Left cardiac atrium (tissue), 4 donors: ENCODE results near the gene TCERG1. TPM values are rescaled to one million over a fixed set of nuclear protein-coding genes. Genes with fewer than 3 reads are reported as not detected.

Source experiments
- ATAC-seq, 2 donors: fragments of 200-7000 bp; cut with Tn5 transposase; one replicate each; pipeline ENCODE4 v1.9.1; 2020; ENCODE audit warnings: mild to moderate bottlenecking in 2 of 2, moderate library complexity in 2 of 2
- DNase-seq: peaks from one replicate; pipeline ENCODE4 v3.0.0-alpha.2; 2020
- intact Hi-C, 2 donors: fragments of 100-400 bp; cut with DNase I; formaldehyde crosslinking; loops; one replicate each; pipeline versions ENCODE4 v1.14.1 to v1.15.1; 2022 to 2023
- total RNA-seq, 2 donors: library from RNA; stranded (reverse); fragmentation: NEBNext Ultra II Directional; extraction: Animal tissue kit (Norgen Biotek cat#: 25700); gene quantifications; one replicate each; pipeline ENCODE4 v1.2.1, GENCODE V29; 2021
- donor health status: DM: no; HTN: yes; CAD: no.
- donor health status: DM: no; HTN: yes; CAD: no; lungs with severe emphysema.
- donor health status: DM: yes; HTN: yes; CAD: no.
- donor health status: Dilated cardiomyopathy.

TCERG1 gene
- total RNA-seq, 2 donors from 2014 or later, result 16.7 to 33.5 TPM

GRCh38 chr5:146448783-146449519, 1.8 kb downstream of the TCERG1 start:
- no peak for DNase-seq
- intact Hi-C loops, result no loop called here
- no peak for ATAC-seq

DNA sequence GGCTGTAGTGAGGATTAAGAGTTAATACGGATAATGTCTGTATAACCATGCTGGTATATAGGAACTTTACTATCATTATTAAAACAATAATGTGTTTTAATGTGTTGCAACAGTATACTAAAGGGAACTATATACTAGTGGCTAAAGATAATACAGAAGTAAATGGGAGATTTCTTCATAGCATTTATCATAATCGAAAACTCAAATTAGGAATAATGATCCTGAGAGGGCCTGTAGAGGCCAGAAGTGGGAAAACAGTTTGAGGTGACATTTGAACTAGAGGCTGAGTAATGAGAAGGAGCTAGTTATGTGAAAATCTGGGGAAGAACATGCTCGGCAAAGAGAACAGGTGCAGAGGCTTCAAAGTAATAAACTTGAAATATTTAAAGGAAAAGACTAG, 2.9 kb downstream of the TCERG1 start:
- intact Hi-C loops, result no loop called here
- DNase-seq (no peak), ATAC-seq (no peak)

- DNase-seq (no peak), ATAC-seq (no peak)
- intact Hi-C loops, result no loop called here
Measured at GRCh38 chr5:146451411-146451810, 4.3 kb downstream of the TCERG1 start.

DNA sequence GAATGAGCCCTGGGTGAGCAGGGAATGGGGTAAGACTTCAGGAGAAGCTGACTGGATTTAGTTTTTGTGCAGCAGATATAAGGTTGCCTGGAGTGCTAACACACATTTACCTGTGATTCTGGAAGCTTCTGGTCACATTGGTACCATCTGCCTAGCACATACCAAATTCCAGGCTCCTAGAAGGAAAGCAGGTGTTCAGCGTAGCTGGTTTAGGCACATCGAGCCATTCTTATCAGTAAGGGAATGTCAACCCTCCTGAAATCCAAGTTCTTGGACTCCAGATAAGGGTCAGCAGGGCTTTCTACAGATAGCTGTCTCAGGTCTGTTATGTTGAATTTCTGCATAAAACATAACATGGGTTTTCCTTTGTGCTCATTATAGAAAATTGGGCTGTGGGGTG, 10.3 kb downstream of the TCERG1 start:
- DNase-seq, result no peak
- intact Hi-C loops, result no loop called here
- ATAC-seq, result no peak

- DNase-seq (no peak), ATAC-seq (no peak)
Measured at GRCh38 chr5:146458894-146459293, 11.8 kb downstream of the TCERG1 start.

DNA sequence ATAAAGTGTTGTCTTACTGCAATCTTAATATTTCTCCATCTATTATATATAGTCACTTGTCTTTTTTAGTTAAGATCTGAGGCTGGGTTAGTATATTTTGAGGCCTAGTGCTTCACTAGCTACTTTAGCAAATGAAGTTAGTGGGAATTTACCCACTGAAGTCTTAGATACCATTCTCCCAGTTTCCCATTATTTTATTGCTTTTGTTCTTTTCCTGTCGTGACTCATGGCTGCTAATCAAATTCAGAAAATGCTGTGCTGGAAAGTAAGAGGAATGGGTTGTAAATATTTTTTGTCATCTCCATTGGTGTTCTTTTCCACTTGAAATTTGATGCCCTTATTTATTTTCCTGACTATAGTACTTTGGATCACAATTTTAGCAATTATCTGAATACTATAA, 14.2 kb downstream of the TCERG1 start:
- intact Hi-C loops, result no loop called here
- no peak for ATAC-seq

More at GRCh38 chr5:146458894-146459293, 11.8 kb downstream of the TCERG1 start:
- intact Hi-C loops, result no loop called here

GRCh38 chr5:146463446-146463845, 16.3 kb downstream of the TCERG1 start:
- intact Hi-C loops, result no loop called here
- ATAC-seq (no peak), DNase-seq (no peak)

More for the DNA sequence above, 14.2 kb downstream of the TCERG1 start:
- no peak for DNase-seq

GRCh38 chr5:146466521-146467349, 19.6 kb downstream of the TCERG1 start:
- DNase-seq (no peak), ATAC-seq (no peak)
- intact Hi-C loops, result loop anchor here in 1 of 2 donors (5.0 kb wide), 1 partner anchor 501 kb away; no protein-coding TSS in a partner anchor

- intact Hi-C loops, result loop anchor here in 1 of 2 donors (5.0 kb wide), 1 partner anchor 500 kb away; no protein-coding TSS in a partner anchor
- DNase-seq, result no peak
Measured at GRCh38 chr5:146467760-146468159, 20.6 kb downstream of the TCERG1 start.

DNA sequence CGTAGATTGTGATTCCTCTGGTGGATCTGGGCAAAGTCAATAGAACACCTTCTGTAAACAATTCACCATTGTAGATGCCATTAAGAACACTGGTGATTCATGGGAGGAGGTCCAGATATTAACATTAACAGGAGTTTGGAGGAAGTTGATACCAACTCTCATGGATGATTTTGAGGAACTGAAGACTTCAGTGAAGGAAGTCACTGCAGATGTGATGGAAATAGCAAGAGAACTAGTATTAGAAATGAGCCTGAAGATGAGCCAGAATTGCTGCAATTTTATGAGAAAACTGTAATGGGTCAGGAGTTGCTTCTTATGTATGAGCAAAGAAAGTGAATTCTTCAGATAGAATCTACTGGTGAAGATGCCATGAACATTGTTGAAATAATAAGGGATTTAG, 26.9 kb downstream of the TCERG1 start:
- ATAC-seq (no peak), DNase-seq (no peak)
- intact Hi-C loops, result no loop called here

More at GRCh38 chr5:146467760-146468159, 20.6 kb downstream of the TCERG1 start:
- ATAC-seq, result no peak

DNA sequence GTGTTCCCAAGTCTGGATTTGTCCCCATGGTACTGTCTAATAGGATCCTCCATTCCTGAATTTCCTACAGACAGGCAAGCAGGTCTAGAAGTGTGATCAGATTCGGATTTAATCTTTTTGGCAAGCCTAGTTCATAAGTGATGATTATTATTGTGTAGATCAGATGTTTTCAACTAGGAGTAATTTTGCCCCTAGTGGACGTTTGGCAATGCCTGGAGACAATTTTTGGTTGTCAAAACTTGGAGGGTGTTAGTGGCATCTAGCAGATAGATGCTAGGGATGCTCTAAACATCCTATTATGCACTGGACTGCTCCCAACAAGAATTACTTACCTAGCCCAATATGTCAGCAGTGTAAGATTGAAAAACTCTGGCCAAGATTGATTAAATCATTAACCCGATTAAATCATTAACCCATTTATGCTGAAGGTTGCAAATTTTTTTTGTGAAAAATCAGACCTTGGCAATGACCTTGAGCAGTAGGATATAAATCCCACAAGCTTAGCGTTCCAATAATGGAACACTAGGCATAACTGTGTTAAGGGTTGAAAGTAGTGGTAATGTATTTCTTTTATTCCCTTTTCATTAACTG, 28.2 kb downstream of the TCERG1 start:
- intact Hi-C loops, result no loop called here
- ATAC-seq (no peak), DNase-seq (no peak)

DNA sequence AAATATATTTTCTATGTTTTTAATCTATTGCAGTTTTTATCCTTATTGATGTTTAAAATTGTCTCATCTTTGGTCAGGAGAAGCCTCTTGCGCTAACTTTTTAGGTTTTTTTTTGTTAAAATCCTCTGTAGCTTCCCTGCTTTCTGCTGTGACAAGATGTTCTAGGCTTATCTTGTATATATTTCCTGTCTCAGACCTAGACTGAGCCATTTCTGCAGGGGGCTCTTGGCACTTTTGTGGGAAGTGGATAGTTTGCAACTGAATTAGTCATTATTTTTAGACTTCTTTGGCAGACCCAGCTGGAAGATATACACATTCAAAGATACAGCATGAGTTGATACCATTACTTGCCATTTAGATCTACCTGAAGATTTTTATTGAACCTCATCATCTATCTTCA, 28.8 kb downstream of the TCERG1 start:
- intact Hi-C loops, result no loop called here
- DNase-seq (no peak), ATAC-seq (no peak)

- intact Hi-C loops, result no loop called here
- ATAC-seq (no peak), DNase-seq (no peak)
Measured at GRCh38 chr5:146482775-146483174, 35.6 kb downstream of the TCERG1 start.

GRCh38 chr5:146484714-146485391, 37.7 kb downstream of the TCERG1 start:
- ATAC-seq, result no peak
- no peak for DNase-seq
- intact Hi-C loops, result no loop called here

DNA sequence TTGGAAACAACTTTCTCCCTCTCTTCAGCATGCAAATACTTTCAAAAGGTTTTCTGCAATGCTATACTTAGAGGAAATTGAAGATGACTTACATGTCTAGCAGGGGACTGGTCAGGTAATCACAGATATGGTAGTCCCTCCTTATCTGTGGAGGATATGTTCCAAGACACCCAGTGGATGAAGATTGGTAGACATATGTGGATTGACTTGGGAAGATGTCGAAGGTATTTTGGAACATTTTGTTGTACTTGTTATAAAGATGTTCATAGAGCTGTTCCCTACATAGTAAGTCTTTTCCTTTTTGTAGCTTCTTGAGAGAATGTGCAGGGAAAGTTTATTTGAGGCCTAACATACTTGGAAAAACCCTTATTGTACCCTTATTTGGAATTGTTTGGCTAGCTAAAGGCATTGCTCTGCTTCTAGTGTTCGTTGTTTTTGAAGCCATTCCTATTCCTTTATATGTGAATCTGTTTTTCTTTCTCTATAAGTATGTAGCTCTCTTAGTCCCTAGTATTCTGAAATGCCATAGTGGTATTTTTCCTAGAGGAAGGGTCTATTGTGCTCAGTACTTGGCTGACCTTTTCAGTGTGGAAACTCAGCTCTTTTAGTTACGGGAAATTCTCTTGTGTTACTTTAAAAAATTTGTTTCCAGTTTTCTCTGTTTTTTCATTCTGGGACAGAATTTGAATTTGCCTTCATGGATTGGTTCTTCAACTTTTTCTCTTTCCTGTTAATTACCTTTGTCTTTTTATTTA, 43.1 kb downstream of the TCERG1 start:
- intact Hi-C loops, result no loop called here
- ATAC-seq (no peak), DNase-seq (no peak)

DNA sequence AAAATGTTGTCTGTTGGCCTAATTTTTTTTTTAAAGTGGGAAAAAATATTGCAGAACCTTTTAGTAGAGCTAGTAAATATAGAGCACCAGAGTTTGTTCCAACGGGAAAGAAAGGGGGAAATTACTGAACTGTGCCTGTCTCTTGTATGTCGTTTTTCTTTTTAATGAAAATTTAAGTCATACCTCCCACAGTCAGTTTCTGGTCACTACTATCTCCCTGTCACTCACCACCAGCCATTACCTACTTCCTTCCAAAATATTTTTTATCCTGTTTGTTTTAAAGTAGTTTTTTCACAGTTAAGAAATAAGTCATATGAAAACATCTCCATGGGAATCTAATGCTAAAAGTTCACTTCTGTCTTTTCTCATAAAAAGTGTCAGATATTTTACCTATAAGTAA, 47.5 kb downstream of the TCERG1 start:
- no peak for ATAC-seq
- no peak for DNase-seq
- intact Hi-C loops, result no loop called here

GRCh38 chr5:146499680-146500079, 52.5 kb downstream of the TCERG1 start:
- intact Hi-C loops, result no loop called here
- no peak for DNase-seq

GRCh38 chr5:146507428-146507827, 60.3 kb downstream of the TCERG1 start:
- intact Hi-C loops, result no loop called here
- ATAC-seq, result no peak

More at GRCh38 chr5:146499680-146500079, 52.5 kb downstream of the TCERG1 start:
- ATAC-seq, result no peak

More at GRCh38 chr5:146507428-146507827, 60.3 kb downstream of the TCERG1 start:
- no peak for DNase-seq
